Astrocyte of the hippocampus (primary cell): ENCODE results near the gene ZNF19.

Source experiments
- DNase-seq: peaks from one replicate; pipeline ENCODE4 v3.0.0; 2011; ENCODE audit warnings: low read depth, low spot score

Gene ZNF19

DNA sequence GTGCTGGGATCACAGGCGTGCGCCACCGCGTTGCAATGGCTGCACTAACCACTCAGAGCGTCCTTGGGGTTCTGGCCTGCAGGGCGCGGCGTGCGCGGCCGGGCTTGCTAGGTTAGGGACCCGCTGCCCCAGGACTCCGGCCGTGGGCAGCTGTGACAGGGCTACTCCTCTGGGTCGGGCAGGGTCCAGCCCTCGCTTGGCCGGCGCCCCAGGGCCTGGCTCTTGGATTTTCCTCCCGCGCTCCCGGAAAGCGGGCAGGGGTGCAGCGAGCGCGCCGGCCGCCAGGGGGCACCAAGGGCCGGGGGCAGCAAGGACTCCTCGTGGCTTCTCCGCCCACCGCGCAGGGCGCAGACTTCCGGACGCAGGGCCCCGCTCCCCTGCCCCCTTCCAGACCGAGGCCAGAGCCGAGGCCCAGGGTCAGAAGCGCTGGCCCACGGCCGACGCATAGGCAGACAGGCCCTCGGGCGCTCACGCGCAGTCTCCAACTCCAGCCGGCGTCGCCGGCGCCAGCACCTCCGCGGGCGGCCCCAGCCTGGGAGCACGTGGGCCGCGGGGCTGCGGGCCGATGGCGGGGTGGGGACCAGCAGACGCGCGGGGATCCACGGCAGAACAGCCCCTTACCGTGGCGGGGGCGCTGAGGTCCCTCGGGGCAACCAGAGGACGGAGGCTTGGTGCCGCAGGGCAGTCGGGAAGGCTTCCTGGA is 47.6 kb downstream of the ZNF19 start:
- no peak for DNase-seq

DNA sequence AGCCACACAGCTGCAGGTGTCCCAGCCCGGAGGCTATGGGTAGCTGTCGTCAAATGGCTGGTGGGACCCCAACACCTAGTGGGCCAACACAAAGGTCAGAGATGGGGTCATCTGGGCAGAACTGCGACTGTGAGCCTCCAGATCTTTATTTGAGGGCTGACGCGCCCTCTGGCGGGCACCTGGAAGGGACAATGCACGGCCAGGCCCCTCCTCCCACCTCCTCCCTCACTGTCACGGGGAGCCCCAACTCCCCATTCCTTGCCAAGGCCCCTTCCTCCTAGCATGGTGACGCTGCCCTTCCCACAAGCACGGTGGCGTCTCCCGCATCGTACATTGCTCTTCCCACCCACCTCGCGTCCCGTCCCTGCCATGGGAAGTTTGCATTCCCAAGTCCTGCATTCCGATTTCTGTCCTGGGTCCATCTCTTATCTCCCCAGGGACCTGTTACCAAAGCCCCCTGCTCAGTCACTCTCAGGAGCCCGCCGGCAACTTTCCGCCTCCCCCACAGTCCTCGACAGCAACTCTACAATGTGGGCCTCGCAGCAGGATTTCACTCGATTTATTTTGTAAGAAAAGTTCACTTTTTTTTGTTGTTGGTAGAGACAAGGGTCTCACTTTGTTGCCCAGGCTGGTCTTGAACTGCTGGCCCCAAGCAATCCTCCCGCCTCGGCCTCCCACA is 48.3 kb downstream of the ZNF19 start:
- DNase-seq, result no peak

DNA sequence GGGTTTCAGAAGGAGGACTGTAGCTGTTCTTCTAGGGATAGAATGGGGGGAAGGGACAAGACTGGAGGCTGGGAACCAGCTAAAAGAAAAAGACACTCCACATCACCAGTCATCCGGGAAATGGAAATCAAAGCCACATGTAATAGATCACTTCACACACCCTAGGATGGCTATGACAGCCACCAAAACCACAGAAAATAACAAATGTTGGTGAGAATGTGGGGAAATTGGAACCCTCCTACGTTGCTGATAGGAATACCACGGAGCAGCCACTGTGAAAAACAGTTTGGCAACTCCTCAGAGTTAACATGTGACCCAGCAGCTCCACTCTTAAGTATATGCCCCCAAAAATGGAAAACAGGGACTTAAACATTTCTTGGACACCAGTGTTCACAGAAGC is 49.6 kb downstream of the ZNF19 start:
- peak; percentile 16 for DNase-seq

DNA sequence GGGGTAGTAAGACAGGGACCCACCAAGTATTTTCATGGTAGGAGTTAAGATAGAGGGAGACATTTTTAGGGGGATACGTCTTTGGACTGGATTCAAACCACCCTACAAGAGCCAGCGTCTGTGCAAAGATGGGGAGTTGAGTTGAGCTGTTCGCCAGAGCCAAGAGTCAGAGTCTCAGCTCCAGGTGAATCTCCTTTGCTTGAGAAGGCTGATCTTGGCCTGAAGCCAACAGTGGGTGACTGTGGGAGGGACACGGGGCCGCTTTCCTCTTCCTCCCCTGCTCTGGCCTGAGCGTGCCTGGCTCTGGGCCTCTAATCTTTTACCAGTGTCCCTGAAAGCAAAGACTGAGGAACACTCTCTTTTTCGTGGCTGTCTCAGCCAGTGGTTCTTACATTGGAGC is 52.7 kb downstream of the ZNF19 start:
- DNase-seq, result no peak

DNA sequence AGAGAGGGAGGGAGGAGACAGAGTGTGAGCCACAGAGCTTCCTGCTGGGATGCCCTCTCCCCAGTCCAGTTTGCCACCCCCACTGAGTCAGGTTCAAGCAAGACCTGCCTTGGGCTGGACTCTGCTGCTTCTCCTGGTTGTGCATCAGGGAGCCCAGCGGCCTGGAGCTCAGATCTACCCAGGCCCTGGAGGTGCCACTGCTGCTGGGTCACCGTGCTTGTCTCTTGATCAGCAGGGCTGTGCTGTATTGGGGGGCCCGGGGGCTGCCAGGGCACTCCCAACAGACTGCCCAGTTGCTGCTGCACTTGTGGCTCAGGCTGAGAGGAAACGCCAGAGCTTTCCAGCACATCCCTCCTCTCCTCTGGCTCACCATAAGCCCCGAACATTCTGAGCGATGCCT is 56.2 kb downstream of the ZNF19 start:
- DNase-seq, result no peak

DNA sequence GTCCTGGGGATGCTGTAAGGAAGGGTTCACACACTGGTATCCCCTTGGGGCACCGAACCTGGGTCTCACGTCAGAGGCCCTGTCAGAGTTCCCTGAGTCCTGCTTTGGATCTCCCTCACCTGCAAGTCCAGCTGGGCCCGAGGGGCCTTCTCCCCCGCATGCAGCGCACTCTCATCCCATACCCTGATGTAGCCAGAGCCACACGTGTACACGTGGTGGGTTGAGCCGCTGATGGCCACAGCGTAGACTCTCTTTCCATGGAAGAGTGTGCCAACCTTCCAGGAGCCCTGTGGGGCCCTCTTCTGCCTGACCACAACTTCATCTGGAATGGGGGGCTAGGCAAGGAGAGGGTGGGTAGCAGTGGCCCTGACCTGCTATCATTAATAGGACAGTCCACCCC is 57.1 kb downstream of the ZNF19 start:
- no peak for DNase-seq

DNA sequence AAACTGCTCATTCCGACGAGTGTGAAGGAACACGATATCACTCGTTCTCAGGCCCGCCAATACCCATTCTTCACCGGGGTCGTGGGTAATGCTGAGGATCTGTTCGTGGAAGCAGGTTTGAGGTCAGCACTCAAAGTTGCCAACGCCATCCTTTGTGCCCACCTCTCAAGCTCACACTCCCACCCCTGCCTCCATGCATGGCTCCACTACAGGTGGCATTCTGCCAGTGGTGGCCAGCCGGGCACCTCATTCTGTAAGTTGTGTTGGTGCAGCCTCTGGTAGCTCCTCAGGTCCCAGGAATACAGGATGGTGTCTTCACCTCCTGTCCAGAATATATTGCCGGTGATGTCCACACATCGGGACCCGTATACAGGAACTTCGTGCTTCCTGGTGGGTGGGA is 57.9 kb downstream of the ZNF19 start:
- DNase-seq, result no peak

DNA sequence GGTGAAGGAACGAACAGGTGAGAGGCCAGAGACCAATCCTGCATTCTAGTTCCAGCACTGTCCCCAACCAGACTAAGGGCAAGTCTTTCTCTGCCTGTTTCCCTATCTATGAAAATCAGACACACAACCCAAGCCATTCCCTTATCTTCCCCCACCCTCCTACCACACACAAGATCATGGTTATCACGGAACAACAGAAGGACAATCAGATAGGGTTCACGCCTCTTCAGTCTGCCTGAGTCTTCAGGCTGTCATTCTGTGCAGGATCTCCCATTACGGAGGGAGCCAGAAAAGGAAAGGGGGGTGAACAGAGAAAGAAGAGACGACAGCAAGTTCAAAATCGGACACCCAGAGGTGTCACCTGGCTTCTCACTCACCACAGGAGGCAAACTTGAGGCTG is 58.4 kb downstream of the ZNF19 start:
- DNase-seq, result no peak

DNA sequence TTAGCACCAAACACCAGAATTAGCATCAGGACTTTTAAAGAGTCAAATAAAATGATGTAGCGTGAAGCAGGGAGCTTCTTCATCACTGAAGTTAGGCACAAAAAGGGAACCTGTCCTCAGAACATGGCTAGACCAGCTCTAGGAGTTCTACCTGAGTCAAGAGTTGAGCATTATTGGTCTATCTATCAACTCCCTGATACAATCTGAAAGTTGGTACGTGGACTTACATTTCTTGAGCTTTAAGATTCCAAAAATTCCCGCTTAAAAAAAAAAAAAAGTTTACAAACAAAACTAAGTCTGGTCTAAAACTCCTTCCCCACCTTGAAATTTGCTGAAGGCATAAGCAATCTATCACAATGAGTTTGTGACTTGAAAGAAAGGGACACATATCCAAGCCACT is 59.5 kb downstream of the ZNF19 start:
- DNase-seq, result no peak

DNA sequence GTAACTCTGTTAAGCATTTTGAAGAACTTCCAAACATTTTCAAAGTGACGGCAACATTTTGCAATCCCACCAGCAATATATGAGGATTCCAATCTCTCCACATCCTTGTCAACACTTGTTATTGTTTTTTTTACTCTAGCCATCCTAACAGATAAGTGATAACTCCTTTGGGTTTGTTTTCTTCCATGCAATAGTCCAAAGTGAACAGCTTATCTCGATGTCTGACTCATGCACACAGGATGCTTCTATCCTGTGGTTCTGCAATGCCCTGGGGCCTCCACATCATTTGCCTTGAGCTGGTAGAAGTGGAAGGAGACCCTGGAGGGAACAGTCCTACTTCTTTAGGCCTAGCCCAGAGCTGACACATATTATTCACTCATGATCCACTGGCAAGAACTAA is 60.2 kb downstream of the ZNF19 start:
- no peak for DNase-seq

DNA sequence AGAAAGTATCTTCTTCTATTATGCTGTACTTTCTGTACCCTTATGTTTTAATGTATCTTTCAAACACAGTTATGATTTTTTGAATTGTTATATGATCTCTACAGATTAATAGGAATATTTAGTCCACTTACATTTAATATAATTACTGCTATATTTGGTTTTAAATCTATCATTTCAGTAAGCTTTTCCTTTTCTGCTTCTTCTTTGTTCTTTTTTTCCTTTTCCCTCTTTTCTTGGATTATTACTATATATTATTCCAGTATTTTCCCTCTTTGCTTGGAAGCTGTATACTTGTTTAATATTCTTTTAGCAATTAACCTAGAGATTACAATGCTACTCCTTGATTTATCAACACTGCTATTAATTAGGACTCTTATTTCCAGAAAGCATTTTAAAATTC is 60.7 kb downstream of the ZNF19 start:
- DNase-seq, result no peak

DNA sequence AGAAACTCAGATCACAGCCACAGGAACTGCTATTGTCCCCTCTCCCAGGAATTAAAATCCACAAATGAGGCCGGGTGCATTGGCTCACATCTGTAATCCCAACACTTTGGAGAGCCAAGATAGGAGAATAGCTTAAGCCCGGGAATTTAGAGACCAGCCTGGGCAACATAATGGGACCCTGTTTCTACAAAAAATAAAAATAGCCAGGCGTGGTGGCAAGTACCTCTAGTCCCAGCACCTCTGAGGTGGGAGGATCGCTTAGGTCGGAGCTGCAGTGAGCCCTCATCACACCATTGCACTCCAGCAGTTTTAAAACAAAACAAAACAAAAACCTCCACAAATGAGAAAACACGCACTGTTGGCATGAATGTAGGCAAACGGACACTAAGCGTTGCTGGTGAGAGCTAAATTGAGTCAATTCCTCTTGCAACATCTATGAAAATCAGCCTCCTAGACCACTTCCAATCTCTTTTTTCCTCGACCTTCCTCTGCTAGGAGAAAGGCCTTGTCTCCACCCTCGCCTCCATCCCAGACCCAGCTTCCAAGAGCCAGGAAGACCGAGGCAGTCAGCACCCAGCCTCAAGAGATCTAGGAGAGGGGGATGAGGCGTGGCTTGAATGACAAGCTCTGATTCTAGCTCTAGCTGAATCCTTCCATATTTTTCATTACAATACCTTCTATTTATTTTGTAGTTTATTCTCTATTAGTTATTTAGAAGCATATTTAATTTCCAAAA is 62.1 kb downstream of the ZNF19 start:
- DNase-seq, result no peak

DNA sequence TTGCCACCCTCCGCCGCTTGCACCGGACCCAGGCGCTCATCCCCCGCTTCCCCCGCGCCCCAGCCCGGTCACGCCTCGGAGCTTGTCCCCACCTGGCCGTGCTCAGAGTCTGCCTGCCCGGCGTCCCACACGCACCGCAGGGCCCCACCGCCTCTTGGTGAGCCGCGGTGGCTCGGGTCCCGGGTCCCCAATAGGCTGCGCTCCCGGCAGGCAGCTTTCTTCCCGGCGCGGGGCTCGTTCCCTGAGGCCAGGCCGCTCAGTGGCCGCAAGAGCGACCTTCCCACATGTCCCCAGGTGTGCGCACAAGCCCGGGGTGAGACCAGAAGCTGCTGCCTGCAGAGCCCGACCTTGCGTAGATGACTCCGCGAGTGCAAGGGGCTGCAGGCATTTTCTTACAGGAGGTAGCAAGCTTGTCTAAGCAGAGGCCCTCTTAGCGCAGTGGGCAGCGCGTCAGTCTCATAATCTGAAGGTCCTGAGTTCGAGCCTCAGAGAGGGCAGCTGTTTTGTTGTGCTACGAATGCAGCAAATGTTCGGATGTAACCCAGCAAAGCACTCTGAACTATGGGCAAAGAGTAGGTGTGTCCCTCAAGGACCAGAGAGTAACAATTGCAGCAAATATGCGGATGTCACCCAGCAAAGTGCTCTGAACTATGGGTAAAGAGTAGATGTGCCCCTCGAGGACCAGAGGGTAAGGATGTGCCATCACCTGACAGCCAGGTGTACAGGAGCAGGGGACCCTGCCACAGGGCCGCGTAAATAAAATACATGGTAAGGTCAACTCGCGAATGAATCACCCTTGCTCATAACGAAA is 62.9 kb downstream of the ZNF19 start:
- DNase-seq, result peak; percentile 79

DNA sequence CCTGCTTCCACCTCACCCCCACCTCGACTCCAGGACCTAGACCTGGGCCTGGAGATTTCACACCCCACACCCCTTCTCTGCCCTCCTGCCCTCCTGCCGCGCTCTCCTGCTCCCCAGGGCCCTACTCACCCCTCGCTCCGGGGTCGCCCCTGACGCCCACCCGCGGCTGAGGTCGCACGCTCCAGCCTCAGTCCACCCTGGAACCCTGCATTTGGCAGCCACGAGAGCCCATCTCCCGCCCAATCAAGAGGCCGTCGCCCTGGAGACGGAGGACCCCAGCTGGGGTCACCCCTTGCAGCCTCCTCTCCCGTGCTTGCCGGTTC is 63.4 kb downstream of the ZNF19 start:
- no peak for DNase-seq

DNA sequence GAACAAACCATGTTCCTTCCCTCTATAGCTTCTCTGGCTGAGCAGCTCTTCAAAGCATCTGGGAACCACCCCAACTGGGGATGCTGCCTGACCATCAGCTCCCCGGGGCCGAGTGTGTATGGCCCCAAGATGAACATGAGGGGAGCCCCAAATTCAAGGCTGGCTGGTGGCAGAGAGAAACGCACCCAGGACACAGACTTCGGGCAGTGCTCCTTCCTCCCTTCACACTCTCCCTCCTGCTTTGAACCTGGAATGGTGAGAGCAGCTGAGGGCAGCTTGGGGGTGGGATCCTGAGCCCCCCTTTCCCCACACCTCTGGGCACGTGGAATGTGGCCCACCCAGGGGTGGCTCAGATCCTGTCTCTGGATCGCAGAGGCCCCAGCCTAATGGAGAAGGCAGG is 64.5 kb downstream of the ZNF19 start:
- no peak for DNase-seq

DNA sequence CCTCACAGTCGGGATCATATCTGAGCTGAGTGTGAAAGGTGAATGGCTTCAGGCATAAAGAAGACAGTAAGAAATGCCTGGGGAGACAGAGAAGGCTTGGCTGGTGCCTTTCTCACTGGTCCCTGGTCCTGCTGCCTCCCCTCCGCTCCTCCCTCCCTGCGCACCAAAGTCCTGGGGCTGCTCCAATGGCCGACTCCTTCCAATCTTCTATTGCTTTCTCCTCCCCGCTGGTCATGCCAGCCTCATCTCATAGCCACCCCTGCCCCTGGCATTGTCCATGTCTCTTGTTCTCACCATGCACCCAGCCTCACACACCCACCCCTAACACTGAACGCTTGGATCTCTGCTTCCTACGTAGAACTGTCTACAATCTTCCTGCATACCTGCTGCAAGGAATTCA is 65.3 kb downstream of the ZNF19 start:
- no peak for DNase-seq
